Right ventricle myocardium inferior (tissue), 1 donor: Measurements from ENCODE around the gene EARS2. TPM values are rescaled to one million over a fixed set of nuclear protein-coding genes. Genes with fewer than 3 reads are reported as not detected.
"Not testable (repeated sequence)": the region's sequence is repeated elsewhere in the genome, so short reads cannot be mapped to it uniquely, and the experiment has no call there.

Source experiments
- ATAC-seq: fragments of 200-7000 bp; cut with Tn5 transposase; one replicate; pipeline ENCODE4 v1.9.1; 2020; ENCODE audit warnings: mild to moderate bottlenecking, moderate library complexity
- DNase-seq: peaks from one replicate; pipeline ENCODE4 v3.0.0; 2021; ENCODE audit errors: missing footprints
- intact Hi-C: fragments of 100-400 bp; cut with DNase I; formaldehyde crosslinking; loops from one replicate; pipeline ENCODE4 v1.11.0; 2022
- total RNA-seq: library from RNA; stranded (reverse); fragmentation: NEBNext Ultra II Directional; extraction: Animal tissue kit (Norgen Biotek cat#: 25700); gene quantifications from one replicate; pipeline ENCODE4 v1.2.1, GENCODE V29; 2021
- donor health status: DM: no; HTN: yes; CAD: no; lungs with severe emphysema.

The EARS2 gene
- total RNA-seq, 1 donor from 2014 or later, result 24.9 TPM

DNA sequence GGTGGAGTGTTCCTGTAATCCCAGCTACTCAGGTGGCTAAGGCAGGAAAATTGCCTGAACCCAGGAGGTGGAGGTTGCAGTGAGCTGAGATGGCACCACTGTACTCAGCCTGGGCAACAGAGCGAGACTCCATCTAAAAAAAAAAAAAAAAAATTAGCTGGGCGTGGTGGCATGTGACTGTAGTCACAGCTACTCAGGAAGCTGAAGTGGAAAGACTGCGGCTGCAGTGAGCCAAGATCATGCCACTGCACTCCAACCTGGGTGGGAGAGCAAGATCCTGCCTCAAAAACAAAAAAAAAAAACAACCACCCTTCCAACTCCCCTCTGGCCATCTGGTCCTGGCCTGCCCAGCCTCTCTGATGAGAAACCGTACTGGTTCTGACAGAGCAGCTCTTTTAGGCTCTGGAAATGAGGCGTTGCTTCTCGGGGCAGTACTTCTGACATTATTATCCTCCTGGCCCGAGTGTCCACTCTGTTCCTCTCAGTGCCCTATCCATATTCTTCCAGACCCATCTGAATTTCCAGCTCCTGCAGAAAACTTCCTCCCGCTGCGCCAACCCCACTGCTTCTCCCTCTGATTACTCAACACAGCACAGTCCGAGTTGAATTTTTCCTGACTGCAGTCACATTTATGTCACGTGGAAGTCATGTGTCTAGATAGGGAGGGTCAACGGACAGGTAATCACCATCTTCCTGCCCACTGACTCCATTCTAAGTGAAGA lies 60.2 kb downstream of the EARS2 start:
- intact Hi-C loops, result no loop called here
- no peak for DNase-seq
- ATAC-seq, result peak; percentile 35

- intact Hi-C loops, result no loop called here
- DNase-seq, result no peak
- ATAC-seq, result no peak
Observed at GRCh38 chr16:23495671-23496070, 61.5 kb downstream of the EARS2 start.

- no peak for DNase-seq
- no peak for ATAC-seq
- intact Hi-C loops, result no loop called here
Observed at GRCh38 chr16:23494188-23494587, 63.0 kb downstream of the EARS2 start.

DNA sequence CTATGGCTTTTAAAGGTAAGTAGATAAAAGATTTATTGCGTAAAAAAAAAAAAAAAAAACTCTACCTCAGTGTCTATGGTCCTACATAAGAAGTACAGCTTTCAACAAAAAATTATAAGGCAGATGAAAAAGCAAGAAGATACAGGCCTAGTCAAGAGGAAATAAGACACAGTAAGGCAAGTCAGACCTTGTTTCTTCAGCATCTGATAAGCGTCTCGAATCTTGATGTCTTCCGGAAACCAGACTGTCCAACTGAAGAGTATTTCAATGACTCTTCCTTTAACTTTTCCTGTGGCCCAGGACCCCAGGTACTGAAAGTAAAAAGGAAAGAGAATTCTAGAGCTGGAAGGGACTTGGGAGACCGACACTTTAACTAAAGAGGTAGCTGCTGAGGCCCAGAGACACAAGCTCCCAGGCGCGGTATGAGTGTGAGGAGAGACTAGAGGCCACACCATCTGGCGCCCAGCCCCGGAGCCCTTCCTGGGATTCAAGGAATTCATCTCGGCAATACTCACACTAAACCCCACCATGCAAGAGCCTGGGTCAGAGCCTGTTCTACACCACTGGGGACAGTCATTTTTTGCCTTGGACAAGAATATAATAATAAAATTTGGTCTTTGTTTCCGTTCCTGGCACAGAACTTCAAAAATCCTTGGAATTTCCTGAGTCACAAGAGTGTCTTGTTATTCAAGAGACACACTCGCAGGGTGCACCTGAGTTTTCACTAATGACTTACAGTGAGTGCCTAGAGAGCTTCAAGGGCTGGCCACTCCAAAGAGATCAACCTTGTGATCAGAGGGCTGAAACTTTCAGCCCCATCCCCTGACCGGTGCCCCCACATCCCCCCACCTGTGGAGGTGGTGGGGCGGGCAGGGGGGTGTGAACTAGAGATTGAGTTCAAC lies 65.4 kb downstream of the EARS2 start:
- no peak for DNase-seq
- ATAC-seq, result no peak
- intact Hi-C loops, result no loop called here

DNA sequence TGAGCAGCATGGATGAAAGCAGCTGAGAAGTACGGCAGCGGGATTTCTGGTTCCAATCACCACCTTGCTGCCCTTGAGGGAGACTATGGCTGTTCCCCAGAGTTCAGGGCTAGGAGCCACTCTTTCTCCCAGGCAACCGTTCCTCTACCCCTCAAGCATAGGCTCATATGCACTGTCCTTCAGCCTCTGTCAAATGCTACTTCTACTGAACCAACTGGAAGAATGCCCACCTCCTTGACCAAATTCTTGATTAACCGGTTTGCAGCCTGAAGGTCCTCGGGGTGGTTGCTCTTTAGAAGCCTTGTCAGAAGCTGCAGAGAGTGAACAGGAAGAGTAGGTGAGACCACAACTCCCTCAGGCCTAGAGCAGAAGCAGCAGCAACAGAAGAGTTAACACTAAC lies 70.7 kb downstream of the EARS2 start:
- DNase-seq (no peak), ATAC-seq (no peak)
- intact Hi-C loops, result no loop called here

DNA sequence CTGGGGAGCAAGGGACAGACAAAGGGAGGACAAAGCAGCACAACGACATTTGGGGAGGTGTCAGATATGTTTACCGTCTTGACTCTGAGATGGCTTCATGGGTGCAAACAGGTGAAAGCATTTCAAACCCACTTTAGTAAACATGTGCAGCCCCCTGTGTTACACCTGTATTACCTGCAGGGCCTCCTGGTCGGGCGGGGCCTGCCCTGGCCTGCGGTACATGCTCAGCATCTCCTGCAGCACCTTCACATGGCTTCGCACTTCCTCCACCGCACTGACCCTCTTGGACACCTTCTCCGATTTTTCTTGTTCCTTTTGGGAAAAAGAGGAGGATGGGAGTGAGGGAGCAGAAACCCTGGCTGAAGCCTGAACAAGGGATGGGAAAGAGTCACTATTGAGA lies 71.3 kb downstream of the EARS2 start:
- ATAC-seq (no peak), DNase-seq (no peak)
- intact Hi-C loops, result no loop called here

- no peak for ATAC-seq
- intact Hi-C loops, result no loop called here
- no peak for DNase-seq
Observed at GRCh38 chr16:23485257-23485614, 71.9 kb downstream of the EARS2 start.

DNA sequence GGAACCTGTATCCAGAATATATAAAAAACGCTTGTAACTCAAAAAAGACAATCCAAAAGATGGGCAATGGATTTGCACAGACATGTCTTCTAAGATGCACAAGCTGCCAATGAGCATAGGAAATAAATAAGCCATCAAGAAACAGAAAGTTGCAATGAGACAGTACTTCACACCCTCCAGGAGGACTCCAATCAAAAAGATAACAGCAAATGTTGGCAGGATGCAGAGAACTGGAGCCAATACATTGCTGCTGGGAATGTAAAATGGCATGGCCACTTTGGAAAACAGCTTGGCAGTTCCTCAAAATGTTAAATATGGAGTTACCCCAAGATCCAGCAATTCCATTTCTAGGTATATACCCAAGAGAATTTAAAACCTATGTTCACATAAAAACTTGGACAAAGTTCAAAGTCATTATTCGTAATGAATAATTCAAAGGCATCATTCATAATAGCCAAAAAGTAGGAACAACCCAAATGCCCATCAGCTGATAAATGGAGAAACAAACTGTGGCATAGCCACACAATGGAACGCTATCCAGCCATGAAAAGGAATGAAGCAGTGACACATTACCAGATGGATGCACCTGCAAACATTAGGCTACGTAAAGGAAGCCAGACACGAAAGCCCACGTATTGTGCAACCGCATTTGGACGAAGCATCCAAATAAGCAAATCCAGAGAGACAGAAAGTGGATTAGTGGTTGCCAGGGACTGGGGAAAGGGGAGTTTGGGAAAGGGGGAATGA lies 72.5 kb downstream of the EARS2 start:
- DNase-seq (no peak), ATAC-seq (peak; percentile 62)
- intact Hi-C loops, result no loop called here

DNA sequence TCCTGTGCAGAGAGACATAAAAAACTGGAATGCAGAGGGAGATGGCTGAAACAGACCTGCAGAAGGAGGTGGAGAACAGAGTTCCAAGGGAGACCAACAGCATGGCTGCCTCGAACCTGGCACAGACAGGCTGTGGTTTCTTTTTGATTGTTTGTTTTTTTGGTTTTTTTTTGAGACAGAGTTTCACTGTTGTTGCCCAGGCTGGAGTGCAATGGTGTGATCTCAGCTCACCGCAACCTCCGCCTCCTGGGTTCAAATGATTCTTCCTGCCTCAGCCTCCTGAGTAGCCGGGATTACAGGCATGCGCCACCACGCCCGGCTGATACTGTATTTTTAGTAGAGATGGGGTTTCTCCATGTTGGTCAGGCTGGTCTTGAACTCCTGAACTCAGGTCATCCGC lies 73.7 kb downstream of the EARS2 start:
- ATAC-seq, DNase-seq, intact Hi-C loops: not testable (repeated sequence)

DNA sequence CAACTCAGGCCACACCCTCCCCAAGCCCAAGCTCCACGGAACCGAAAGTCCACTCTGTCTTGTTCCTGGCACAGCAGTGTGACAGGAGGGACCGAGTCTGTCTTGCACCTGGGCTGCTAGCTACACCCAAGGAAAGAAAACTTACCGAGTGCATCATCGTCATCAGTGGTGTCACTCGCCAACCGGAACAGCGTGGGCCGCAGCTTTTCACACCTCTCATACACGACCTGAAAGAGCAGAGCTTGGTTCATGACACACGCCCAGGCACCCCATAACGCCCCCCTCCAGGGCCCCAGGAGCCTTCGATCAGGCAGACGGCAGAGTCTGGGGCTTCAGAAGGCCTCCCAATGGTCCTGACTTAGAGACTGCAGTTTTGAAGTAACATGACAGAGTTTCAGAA lies 74.4 kb downstream of the EARS2 start:
- no peak for ATAC-seq
- intact Hi-C loops, result no loop called here
- DNase-seq, result no peak

GRCh38 chr16:23480257-23480656 lies 76.9 kb downstream of the EARS2 start:
- intact Hi-C loops, result no loop called here
- ATAC-seq, result no peak

DNA sequence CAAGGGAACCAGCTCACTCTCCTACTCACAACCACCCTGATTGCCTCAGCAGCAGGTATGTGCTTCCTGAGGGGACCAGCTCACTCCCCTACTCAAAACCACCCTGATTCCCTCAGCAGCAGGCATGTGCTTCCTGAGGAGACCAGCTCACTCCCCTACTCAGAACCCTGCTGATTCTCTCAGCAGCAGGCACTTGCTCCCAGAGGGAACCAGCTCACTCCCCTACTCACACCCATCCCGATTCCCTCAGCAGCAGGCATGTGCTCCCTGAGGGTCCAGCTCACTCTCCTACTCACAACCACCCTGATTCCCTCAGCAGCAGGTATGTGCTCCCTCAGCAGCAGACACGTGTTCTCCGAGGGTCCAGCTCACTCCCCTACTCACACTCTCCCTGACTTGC lies 78.0 kb downstream of the EARS2 start:
- ATAC-seq, result no peak
- intact Hi-C loops, result no loop called here
- DNase-seq, result no peak

More at GRCh38 chr16:23480257-23480656, 76.9 kb downstream of the EARS2 start:
- no peak for DNase-seq

DNA sequence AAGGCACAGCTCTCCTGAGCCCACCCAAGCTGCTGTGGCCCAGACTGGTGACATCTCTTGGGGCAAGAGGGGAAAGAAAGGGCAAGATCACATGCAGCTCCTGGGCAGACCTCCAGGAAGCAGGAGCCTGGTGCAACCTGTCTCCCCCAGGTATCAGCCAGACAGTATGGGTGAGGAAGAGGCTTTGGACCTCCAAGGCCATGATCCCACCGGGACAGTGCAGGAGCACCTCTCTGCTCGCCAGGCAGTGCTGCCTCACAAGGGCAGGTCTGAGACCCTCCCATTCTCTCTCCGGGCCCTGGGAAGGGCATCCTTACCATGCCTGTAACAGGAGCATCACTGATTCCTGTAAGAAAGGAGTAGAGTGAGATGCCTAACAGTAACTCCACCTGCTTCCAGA lies 78.6 kb downstream of the EARS2 start:
- intact Hi-C loops, result no loop called here
- no peak for DNase-seq
- no peak for ATAC-seq

- intact Hi-C loops, result no loop called here
- ATAC-seq (no peak), DNase-seq (no peak)
Observed at GRCh38 chr16:23476289-23476688, 80.9 kb downstream of the EARS2 start.

Other genes with a start within 250 kb of the EARS2 start
- gene COG7, start 104.2 kb downstream of the EARS2 start, total RNA-seq, result 9.8 TPM
- 51.7 TPM for gene GGA2, start 46.9 kb downstream of the EARS2 start, total RNA-seq
- 66.4 TPM for gene UBFD1, start 377 bp upstream of the EARS2 start, total RNA-seq
- gene NDUFAB1, start 39.0 kb upstream of the EARS2 start, total RNA-seq, result 577 TPM
- gene PALB2, start 84.0 kb upstream of the EARS2 start, total RNA-seq, result 4.9 TPM
- 38.2 TPM for gene DCTN5, start 84.1 kb upstream of the EARS2 start, total RNA-seq
- gene PLK1, start 121.5 kb upstream of the EARS2 start, total RNA-seq, result 1.2 TPM
- gene ERN2, start 155.9 kb upstream of the EARS2 start, total RNA-seq, result not detected
- gene CHP2, start 197.7 kb upstream of the EARS2 start, total RNA-seq, result not detected